LHCN-M2 (cell line): ENCODE results near the gene MRPL49. TPM values are rescaled to one million over a fixed set of nuclear protein-coding genes. Genes with fewer than 3 reads are reported as not detected.

Source experiments
- DNase-seq: peaks from one replicate; pipeline ENCODE4 v3.0.0-alpha.2; 2012; ENCODE audit warnings: low read depth
- polyA plus RNA-seq: library from polyadenylated mRNA; unstranded; fragments of >200 nt; gene quantifications from one replicate; pipeline ENCODE4 v1.2.1, GENCODE V29; 2012; ENCODE audit warnings: missing spikeins
- total RNA-seq: library from RNA; depleted of rRNA; stranded (reverse); fragments of >200 nt; gene quantifications from 2 replicates; pipeline ENCODE4 v1.2.3, GENCODE V29; 2014; rRNA removed

MRPL49 gene
- total RNA-seq: 58.5 and 68.3 TPM in 2 replicates
- 41.6 TPM for polyA plus RNA-seq

GRCh38 chr11:65121865-65122696 lies at the start of gene MRPL49, which contains the start of gene FAU:
MRPL49 (plus strand) TSS chr11:65122321; CDS start chr11:65122347, 26 bp downstream.
FAU (minus strand) TSS chr11:65122134; CDS start chr11:65121813, 321 bp downstream.
- DNase-seq: peak; percentile 93

GRCh38 chr11:65072631-65072966 lies 49.5 kb upstream of the MRPL49 start:
- no peak for DNase-seq

GRCh38 chr11:65077451-65077850 lies 44.7 kb upstream of the MRPL49 start:
- DNase-seq: peak; percentile 11

DNA sequence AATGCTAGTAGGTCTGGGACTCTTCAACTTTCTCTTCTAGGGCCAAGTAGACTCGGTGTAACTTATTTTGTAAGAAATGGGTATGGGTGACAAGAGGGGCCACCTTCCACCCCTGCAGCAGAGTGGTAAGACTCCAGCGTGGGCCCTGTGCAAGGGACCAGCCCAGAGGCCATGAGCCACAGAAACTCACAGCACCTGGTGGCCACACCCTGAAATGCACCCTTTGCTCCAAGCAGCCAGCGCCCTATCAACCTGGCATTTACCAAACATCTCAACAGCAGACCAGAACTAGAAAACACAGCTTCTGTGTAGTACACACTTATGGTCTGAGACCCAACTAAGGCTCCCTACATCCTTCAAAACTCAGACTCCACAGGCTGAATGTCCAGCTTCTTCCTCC lies 44.0 kb upstream of the MRPL49 start:
- DNase-seq: peak; percentile 19

- DNase-seq: no peak
Measured at GRCh38 chr11:65078786-65079342, 43.3 kb upstream of the MRPL49 start.

DNA sequence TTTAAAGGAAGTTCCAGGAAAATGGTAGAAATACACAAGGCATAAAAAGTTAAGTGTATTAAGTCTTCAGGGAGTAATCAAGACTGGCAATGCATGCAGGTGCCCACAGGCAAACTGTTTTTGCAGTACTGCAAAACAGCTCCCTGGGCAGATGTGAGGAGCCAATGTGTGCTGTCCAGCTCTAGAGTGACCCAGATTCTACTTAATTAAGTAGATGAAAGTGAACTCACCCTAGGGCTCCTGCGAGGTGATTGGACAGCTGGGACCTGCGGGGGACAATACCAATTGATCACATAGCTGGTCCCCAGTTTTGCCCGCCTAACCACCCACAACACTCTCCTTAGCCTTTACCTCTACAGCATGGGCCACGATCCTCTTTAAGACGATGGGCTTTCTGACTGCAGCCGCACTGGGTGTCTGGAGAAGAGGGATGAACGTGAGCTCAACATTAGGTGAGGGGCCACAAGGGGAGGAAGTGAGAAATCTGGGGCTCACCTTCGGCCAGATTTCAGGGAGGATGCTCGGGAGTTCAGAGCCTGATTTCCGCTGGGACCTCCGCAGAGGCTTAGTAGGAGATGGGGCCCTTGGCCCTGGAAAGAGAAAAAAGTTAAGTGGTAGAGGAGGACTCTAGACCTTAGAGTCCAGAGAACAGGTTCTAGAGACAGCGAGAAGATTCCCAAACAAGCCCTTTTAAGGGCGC lies 38.8 kb upstream of the MRPL49 start:
- no peak for DNase-seq

- DNase-seq: peak; percentile 94
Measured at GRCh38 chr11:65083834-65084597, 38.1 kb upstream of the MRPL49 start, which contains the start of the genes CDCA5 and ZFPL1. CDCA5 (minus strand) TSS chr11:65084040; CDS start chr11:65083978, 62 bp downstream. ZFPL1 (plus strand) TSS chr11:65084222; CDS start chr11:65084699, 477 bp downstream.

GRCh38 chr11:65084598-65085375 lies 37.3 kb upstream of the MRPL49 start:
- DNase-seq: no peak

GRCh38 chr11:65085446-65085845 lies 36.7 kb upstream of the MRPL49 start:
- DNase-seq: no peak

GRCh38 chr11:65086809-65087208 lies 35.3 kb upstream of the MRPL49 start:
- no peak for DNase-seq

- no peak for DNase-seq
Measured at GRCh38 chr11:65087216-65087615, 34.9 kb upstream of the MRPL49 start.

DNA sequence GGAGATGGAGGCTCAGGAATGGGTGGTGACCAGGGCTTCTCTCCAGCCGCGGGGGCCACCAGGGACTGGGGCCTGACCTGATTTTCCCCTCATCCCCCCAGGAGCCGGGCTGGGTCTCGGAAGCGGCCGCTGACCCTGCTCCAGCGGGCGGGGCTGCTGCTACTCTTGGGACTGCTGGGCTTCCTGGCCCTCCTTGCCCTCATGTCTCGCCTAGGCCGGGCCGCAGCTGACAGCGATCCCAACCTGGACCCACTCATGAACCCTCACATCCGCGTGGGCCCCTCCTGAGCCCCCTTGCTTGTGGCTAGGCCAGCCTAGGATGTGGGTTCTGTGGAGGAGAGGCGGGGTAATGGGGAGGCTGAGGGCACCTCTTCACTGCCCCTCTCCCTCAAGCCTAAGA lies 34.3 kb upstream of the MRPL49 start:
- no peak for DNase-seq

DNA sequence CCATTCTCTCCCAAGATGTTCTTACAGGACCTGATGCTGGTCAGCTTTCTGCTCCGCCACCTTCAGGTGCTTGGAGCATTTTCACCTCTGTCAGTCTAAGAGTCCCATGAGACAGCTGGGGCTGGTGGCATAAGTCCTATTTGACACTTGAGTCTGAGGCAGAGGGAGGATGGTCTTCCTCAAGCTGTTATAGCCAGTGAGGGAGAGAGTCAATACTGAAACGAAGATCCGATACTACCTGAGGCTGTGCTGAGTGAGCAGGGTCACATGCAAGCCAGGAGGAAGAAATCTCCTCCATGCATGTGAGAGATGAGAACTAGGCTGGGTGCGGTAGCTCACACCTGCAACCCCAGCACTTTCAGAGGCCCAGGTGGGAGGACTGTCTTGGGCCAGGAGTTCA lies 32.5 kb upstream of the MRPL49 start:
- DNase-seq: no peak

DNA sequence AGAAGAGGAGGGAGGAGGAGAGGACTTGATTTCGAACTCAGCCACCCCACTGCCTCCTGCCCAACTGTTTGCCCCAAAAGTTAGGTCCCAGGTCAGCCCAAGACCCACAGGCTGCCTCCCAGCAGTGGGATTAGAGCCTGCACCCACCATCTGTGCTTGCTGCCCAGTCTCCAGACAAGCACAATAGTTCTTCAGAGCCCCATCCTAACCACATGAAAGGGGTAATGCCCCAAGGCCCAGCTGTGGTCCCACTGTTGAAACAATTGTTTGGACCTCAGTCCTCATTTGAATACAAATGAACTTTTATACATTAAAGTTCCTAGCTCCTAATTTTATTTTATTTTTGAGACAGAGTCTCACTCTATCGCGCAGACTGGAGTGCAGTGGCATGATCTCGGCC lies 31.5 kb upstream of the MRPL49 start:
- no peak for DNase-seq

GRCh38 chr11:65095427-65095826 lies 26.7 kb upstream of the MRPL49 start:
- no peak for DNase-seq

- DNase-seq: peak; percentile 86
Measured at GRCh38 chr11:65095974-65096806, 25.9 kb upstream of the MRPL49 start, which contains the start of gene VPS51. VPS51 (plus strand) TSS chr11:65096214; CDS start chr11:65096251, 37 bp downstream.

DNA sequence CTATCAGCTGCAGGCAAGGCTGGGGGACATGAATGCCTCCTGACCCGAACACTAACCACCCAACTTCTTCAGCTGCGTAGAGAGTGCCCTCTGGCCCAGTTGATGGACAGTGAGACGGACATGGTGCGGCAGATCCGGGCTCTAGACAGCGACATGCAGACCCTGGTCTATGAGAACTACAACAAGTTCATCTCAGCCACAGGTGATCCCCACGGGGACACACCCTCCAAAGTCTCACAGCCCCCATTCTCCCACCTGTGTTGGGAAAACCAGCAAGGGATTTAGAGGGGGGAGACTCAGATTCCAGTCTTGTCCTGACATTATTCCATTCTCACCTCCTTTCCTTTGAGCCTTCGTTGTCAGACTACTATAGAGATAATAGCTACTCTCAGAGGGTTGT lies 25.2 kb upstream of the MRPL49 start:
- DNase-seq: no peak

- no peak for DNase-seq
Measured at GRCh38 chr11:65100674-65101350, 21.3 kb upstream of the MRPL49 start.
